Activated gamma-delta T cell treated with anti-CD3 and anti-CD28 coated beads, Interleukin-2, amount 50 U/mL, for 16 hours (primary cell): ENCODE results near the gene PLA2G4E.

Experiments used
- DNase-seq: peaks from one replicate; pipeline ENCODE4 v3.0.0-alpha.2; 2020; ENCODE audit warnings: low read depth

Gene PLA2G4E

GRCh38 chr15:41977757-41978383 is 43.0 kb downstream of the PLA2G4E start:
- no peak for DNase-seq

GRCh38 chr15:41975669-41976068 is 45.2 kb downstream of the PLA2G4E start:
- DNase-seq: no peak

GRCh38 chr15:41974041-41974440 is 46.8 kb downstream of the PLA2G4E start:
- DNase-seq: no peak

GRCh38 chr15:41972253-41973242 is 48.3 kb downstream of the PLA2G4E start, which contains the start of gene EHD4:
Gene EHD4 (minus strand): TSS chr15:41972557. CDS start chr15:41972494, 63 bp downstream.
- peak; percentile 88 for DNase-seq

GRCh38 chr15:41971895-41972252 is 49.0 kb downstream of the PLA2G4E start:
- DNase-seq: no peak

- peak; percentile 52 for DNase-seq
These were observed 49.5 kb downstream of the PLA2G4E start for GRCh38 chr15:41971089-41971894.

GRCh38 chr15:41970456-41970855 is 50.4 kb downstream of the PLA2G4E start:
- no peak for DNase-seq

- DNase-seq: peak; percentile 4
These were observed 50.9 kb downstream of the PLA2G4E start for GRCh38 chr15:41969851-41970431.

GRCh38 chr15:41968701-41969100 is 52.1 kb downstream of the PLA2G4E start:
- DNase-seq: no peak

- no peak for DNase-seq
These were observed 53.2 kb downstream of the PLA2G4E start for GRCh38 chr15:41967506-41968206.

GRCh38 chr15:41966920-41967465 is 53.8 kb downstream of the PLA2G4E start:
- DNase-seq: no peak

- no peak for DNase-seq
These were observed 54.4 kb downstream of the PLA2G4E start for GRCh38 chr15:41966414-41966812.

GRCh38 chr15:41965441-41966413 is 55.1 kb downstream of the PLA2G4E start:
- no peak for DNase-seq

- no peak for DNase-seq
These were observed 59.1 kb downstream of the PLA2G4E start for GRCh38 chr15:41961595-41962202.

GRCh38 chr15:41961001-41961518 is 59.8 kb downstream of the PLA2G4E start:
- DNase-seq: no peak

- no peak for DNase-seq
These were observed 62.8 kb downstream of the PLA2G4E start for GRCh38 chr15:41958002-41958420.

GRCh38 chr15:41957021-41957897 is 63.6 kb downstream of the PLA2G4E start:
- no peak for DNase-seq
